Muscle layer of duodenum (tissue), 2 donors: ENCODE results near the gene GPC1.

ENCODE experiments used
- H3K27ac ChIP-seq: one replicate; pipeline ENCODE4 v1.7.0; 2013; ENCODE audit warnings: mild to moderate bottlenecking, low read length
- H3K27me3 ChIP-seq: one replicate; pipeline ENCODE4 v1.7.0; 2013; ENCODE audit warnings: low read depth, mild to moderate bottlenecking, control low read depth, low read length
- H3K36me3 ChIP-seq, 2 donors: one replicate each; pipeline ENCODE4 v1.7.0; 2013; ENCODE audit warnings: low read length in 2 of 2, control low read depth in 1 of 2, mild to moderate bottlenecking in 1 of 2; ENCODE audit not compliant: insufficient read depth in 2 of 2, control insufficient read depth in 1 of 2
- H3K4me1 ChIP-seq, 2 donors: one replicate each; pipeline ENCODE4 v1.7.0; 2013; ENCODE audit warnings: low read length in 2 of 2, mild to moderate bottlenecking in 2 of 2, control low read depth in 1 of 2, moderate library complexity in 1 of 2; ENCODE audit not compliant: insufficient read depth in 2 of 2, control insufficient read depth in 1 of 2
- H3K4me3 ChIP-seq, 2 donors: one replicate each; pipeline ENCODE4 v1.7.0; 2013; ENCODE audit warnings: low read length in 2 of 2, low read depth in 1 of 2, mild to moderate bottlenecking in 1 of 2
- H3K9me3 ChIP-seq, 2 donors: one replicate each; pipeline ENCODE4 v1.7.0; 2013; ENCODE audit warnings: low read length in 2 of 2, control low read depth in 1 of 2, mild to moderate bottlenecking in 1 of 2; ENCODE audit not compliant: control insufficient read depth in 1 of 2
- donor health status: healthy.

GPC1 gene

DNA sequence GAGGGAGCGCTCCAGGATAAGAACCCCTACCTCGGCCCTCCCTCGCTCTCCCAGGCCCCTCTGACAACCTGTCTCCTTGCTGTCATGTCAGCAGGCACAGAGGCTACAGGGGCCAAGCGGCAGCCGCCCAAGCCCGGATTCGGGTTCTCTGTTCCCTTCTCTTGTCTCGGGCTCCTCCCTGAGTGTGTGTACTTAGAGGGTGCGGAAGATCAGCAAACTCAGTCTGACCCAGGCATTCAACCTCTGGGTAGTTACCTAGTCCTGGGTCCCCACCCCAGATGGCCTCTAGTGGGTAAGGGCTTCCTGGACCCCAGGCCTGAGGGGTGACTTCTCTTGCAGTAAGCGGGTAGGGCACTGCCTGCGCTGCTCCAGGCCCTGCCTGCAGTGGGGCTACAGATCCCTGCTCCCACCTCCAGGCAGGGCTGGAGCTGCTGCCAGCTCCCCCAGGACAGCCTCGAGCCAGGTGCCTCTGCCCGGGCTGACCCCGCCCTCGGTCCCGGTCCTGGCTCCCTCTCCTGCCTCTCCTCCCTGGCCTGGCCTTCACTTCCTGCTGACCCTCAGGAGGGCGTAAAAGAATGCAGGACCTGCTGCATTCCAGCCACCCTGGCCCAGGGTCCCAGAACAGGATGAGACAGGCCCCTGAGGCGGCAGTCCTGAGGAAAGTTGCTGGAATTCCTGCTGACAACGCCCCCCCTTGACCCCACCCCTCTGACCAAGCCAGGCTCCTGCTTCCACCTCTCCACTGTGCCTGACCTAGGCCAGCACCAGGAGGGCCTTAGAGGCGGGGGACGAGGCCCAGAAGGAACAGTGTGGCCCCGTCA is 22.0 kb downstream of the GPC1 start:
- Histone ChIP-seq H3K27ac (no peak overlapping the region), H3K4me3 (no peak overlapping the region), H3K4me1 (peaks cover 0 to 7% of the 10 kb centered on the region in 2 donors), H3K27me3 (no peaks in the 10 kb centered on the region), H3K36me3 (no peaks in the 10 kb centered on the region), H3K9me3 (no peaks in the 10 kb centered on the region)

- no peaks in the 10 kb centered on the region for H3K9me3 ChIP-seq
- no peaks in the 10 kb centered on the region for H3K27me3 ChIP-seq
- H3K36me3 ChIP-seq = peaks cover 0 to under 1% of the 10 kb centered on the region in 2 donors
- no peak overlapping the region for H3K27ac ChIP-seq
- peaks cover 0 to 7% of the 10 kb centered on the region in 2 donors for H3K4me1 ChIP-seq
- H3K4me3 ChIP-seq = no peak overlapping the region
Observed at GRCh38 chr2:240458044-240458899, 22.8 kb downstream of the GPC1 start.

GRCh38 chr2:240458900-240459391 is 23.5 kb downstream of the GPC1 start:
- Histone ChIP-seq H3K27ac (no peak overlapping the region), H3K27me3 (no peaks in the 10 kb centered on the region), H3K9me3 (no peaks in the 10 kb centered on the region), H3K4me1 (peaks cover 0 to 7% of the 10 kb centered on the region in 2 donors), H3K36me3 (peaks cover 3 to 7% of the 10 kb centered on the region in 2 donors), H3K4me3 (no peak overlapping the region)

- H3K4me1 ChIP-seq = peaks cover 0 to 4% of the 10 kb centered on the region in 2 donors
Observed at GRCh38 chr2:240459401-240460252, 24.2 kb downstream of the GPC1 start.

DNA sequence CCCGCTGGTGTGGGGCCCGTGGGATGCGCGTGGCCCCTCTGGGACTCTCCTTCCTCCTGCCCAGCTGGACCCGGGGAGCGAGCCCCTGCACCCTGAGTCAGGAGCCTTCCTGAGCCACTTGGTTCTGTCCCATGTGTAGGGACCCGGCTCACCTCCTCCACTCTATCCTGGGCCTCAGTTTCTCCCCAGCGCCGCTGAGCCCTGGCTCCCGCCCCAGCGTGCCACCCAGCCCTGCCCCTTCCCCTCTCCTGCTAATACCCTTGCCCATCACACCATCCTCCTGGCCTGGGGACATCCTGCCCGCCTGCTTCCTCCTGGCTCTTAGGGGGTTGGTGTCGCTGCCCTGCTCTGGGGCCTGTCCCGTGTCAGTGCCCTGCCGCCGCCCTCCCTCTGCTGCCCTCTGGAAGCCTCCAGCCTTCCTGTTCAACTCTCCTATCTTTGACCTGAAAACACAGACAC is 24.8 kb downstream of the GPC1 start:
- no peaks in the 10 kb centered on the region for H3K9me3 ChIP-seq
- H3K27me3 ChIP-seq = no peaks in the 10 kb centered on the region
- H3K4me1 ChIP-seq = peaks cover 0 to 4% of the 10 kb centered on the region in 2 donors
- no peak overlapping the region for H3K27ac ChIP-seq
- peaks cover 7 to 20% of the 10 kb centered on the region in 2 donors for H3K36me3 ChIP-seq
- H3K4me3 ChIP-seq = no peak overlapping the region

More at GRCh38 chr2:240459401-240460252, 24.2 kb downstream of the GPC1 start:
- Histone ChIP-seq H3K9me3 (no peaks in the 10 kb centered on the region), H3K4me3 (no peak overlapping the region), H3K27ac (no peak overlapping the region), H3K36me3 (peaks cover 7 to 13% of the 10 kb centered on the region in 2 donors), H3K27me3 (no peaks in the 10 kb centered on the region)

DNA sequence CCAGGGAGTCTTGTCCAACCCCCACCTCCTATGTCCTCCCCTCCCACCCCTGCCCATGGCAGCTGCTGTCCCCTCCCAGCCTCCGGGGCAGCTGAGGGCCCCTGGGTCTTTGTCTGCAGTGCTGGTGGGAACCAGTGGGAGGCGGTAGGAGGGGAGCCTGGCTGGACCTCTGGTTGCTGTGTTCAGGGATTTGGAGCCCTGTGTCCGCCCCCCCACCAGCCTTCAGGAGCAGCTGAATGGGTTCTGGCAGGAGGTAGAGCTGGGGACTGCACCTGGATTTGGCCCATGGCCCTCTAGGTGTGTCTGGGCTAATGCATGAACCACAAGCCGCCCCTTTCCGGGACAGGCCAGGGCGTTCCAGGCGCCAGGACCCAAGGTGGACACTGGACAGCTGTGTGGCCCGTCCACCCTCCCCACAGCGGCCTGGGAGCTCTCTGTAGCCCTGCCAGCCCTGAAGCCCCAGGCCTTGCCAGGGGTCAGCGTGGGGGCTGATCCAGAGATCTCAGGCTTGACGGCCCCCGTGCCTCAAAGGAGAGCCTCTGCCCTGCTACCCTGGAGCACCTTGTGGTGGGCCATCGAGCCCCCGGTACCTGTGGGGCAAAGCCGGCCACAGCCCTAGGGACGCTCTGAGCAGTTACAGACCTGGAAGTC is 25.4 kb downstream of the GPC1 start:
- Histone ChIP-seq H3K27me3 (no peaks in the 10 kb centered on the region), H3K4me3 (no peak overlapping the region), H3K4me1 (no peaks in the 10 kb centered on the region), H3K27ac (no peak overlapping the region), H3K9me3 (no peaks in the 10 kb centered on the region), H3K36me3 (peaks cover 7 to 25% of the 10 kb centered on the region in 2 donors)

DNA sequence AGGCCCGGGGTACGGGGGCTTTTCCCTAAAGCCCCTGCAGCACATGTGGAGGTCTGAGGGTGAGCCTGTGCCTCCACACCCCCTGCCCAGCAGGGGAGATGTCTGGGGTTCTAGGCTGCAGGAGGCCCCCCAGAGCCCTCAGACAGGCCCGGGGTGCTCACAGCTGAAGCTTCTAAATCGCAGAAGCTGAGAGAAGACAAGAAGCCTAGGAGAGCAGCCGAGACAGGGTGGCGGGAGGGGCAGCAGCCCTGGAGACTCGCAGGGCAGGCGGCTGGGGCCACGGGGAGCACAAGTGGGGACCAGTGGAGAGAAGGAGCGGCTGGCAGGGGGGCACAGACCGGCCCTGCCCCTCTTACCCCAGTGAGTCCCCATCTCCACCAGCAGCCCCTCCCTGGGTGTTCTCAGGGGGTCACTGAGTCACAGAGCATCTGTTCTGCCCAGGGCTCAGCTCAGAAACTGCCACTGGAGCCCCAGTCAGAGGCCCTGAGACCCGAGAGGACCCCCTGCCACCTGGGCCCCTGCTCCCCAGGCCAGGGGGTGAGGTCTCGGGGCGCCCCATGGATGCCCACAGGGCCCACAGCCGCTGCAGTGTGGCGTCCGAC is 26.1 kb downstream of the GPC1 start:
- Histone ChIP-seq H3K4me1 (no peaks in the 10 kb centered on the region), H3K4me3 (no peak overlapping the region), H3K36me3 (peaks cover 7 to 25% of the 10 kb centered on the region in 2 donors), H3K9me3 (no peaks in the 10 kb centered on the region), H3K27ac (no peak overlapping the region), H3K27me3 (no peaks in the 10 kb centered on the region)

DNA sequence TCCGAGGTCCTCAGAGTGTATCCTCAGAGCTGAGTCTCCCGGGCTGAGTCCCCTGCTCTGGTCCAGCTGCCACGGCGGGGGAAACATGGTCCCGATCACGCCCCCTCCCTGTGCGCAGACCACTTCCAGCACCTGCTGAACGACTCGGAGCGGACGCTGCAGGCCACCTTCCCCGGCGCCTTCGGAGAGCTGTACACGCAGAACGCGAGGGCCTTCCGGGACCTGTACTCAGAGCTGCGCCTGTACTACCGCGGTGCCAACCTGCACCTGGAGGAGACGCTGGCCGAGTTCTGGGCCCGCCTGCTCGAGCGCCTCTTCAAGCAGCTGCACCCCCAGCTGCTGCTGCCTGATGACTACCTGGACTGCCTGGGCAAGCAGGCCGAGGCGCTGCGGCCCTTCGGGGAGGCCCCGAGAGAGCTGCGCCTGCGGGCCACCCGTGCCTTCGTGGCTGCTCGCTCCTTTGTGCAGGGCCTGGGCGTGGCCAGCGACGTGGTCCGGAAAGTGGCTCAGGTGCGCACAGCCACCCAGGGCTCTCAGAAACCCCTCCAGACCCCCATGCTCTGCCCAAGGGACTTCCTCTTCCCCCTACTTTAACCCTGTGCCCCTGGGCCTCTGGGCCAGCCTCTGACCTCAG is 26.7 kb downstream of the GPC1 start:
- Histone ChIP-seq H3K27me3 (no peaks in the 10 kb centered on the region), H3K36me3 (peaks cover 7 to 25% of the 10 kb centered on the region in 2 donors), H3K27ac (no peak overlapping the region)

GRCh38 chr2:240462707-240463273 is 27.3 kb downstream of the GPC1 start:
- H3K27ac ChIP-seq = no peak overlapping the region
- peaks cover 7 to 25% of the 10 kb centered on the region in 2 donors for H3K36me3 ChIP-seq
- no peaks in the 10 kb centered on the region for H3K27me3 ChIP-seq
- H3K9me3 ChIP-seq = no peaks in the 10 kb centered on the region
- H3K4me3 ChIP-seq = no peak overlapping the region
- no peaks in the 10 kb centered on the region for H3K4me1 ChIP-seq

More for the DNA sequence above, 26.7 kb downstream of the GPC1 start:
- no peak overlapping the region for H3K4me3 ChIP-seq
- no peaks in the 10 kb centered on the region for H3K4me1 ChIP-seq
- H3K9me3 ChIP-seq = no peaks in the 10 kb centered on the region
